ES-I3 (cell line): ENCODE measurements around the gene EML4.

ENCODE experiments used
- H3K36me3 ChIP-seq: 2 replicates; pipeline ENCODE4 v1.6.1; 2013; ENCODE audit warnings: mild to moderate bottlenecking, low read length, control low read depth, moderate library complexity; ENCODE audit not compliant: insufficient read depth
- H3K4me1 ChIP-seq: 2 replicates; pipeline ENCODE4 v1.6.1; 2013; ENCODE audit warnings: mild to moderate bottlenecking, control low read depth, low read length; ENCODE audit not compliant: insufficient read depth
- H3K9ac ChIP-seq: 2 replicates; pipeline ENCODE4 v1.6.1; 2013; ENCODE audit warnings: low read depth, mild to moderate bottlenecking, low read length, moderate library complexity
- H3K9me3 ChIP-seq: 2 replicates; pipeline ENCODE4 v1.6.1; 2013; ENCODE audit warnings: mild to moderate bottlenecking, low read length, moderate library complexity; ENCODE audit not compliant: control insufficient read depth, insufficient read depth

Gene EML4

DNA sequence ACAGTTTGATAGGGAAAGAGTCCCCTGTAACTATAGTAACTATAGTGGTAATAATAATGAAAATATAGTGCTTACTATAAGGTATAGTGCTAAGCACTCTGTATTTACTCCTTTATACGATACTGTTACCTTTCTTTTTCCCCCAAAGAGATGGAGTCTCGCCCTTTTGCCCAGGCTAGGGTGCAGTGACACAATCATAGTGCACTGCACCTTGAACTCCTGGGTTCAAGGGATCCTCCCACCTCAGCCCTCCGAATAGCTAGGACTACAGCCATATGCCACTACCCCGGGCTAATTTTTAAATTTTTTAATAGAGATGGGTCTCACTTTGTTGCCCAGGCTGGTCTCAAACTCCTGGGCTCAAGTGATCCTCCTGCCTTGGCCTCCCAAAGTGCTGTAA, 34.6 kb downstream of the EML4 start:
- no peaks in the 10 kb centered on the region for H3K9me3 ChIP-seq
- H3K36me3 ChIP-seq = no peaks in the 10 kb centered on the region; the same call in 1 of the 2 replicates
- H3K9ac ChIP-seq = no peak overlapping the region
- peaks cover 5% of the 10 kb centered on the region for H3K4me1 ChIP-seq

DNA sequence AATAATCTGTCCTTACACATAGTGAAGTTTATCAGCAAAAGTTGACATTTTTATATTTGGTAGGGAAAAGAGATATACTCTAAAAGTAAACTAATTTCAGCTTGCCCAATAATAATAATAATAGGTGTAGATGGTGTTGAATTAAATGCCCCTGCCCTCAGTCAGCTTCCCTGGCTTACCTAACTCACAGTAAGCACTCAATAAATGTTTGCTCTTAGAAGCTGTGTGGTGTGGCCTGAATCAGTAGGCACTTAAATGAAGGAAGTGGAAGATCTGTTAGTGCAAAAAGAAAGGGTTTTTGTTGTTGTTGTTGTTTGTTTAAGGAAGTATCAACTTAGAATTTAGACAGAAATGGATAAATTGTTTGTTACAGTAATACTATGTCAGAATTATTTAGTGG, 36.2 kb downstream of the EML4 start:
- Histone ChIP-seq H3K9me3 (no peaks in the 10 kb centered on the region), H3K36me3 (no peaks in the 10 kb centered on the region), H3K4me1 (peaks cover 3% of the 10 kb centered on the region), H3K9ac (no peak overlapping the region)

DNA sequence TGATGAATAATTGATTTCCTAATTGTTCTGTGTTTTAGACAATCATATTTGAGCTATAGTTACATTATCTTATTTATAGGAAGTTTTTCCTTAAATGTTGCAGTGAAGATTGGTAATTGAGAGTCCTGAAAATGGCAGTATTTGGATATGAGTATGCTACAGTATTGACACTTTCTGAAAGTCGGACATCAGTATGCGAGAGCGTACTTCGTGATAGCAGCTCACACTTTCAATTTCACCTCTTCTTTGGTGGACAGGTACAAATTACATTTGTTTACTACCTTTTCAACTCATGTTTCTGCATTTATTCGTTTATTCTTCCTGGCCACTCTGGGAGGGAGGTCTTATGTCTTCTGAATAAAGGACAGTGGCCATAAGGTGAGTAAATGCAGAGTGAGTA, 38.7 kb downstream of the EML4 start:
- no peaks in the 10 kb centered on the region for H3K9me3 ChIP-seq
- no peaks in the 10 kb centered on the region for H3K36me3 ChIP-seq
- no peaks in the 10 kb centered on the region for H3K4me1 ChIP-seq
- H3K9ac ChIP-seq = no peak overlapping the region

DNA sequence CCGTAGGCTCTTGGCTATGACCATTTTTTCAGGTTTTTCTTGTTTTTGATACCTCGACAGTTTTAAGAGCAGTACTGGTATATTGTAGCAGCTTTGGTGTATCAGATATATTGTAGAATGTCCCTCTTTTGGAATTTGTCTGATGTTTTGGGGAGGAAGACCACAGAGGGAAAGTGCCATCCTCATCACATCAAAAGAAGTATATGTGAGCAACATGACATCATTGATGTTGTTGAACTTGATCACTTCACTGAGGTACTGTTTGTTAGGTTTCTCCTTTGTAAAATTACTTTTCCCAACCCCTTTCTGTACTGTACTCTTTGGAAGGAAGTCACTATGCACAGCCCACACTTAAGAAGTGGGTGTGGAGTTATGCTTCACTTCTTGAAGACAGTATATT, 41.0 kb downstream of the EML4 start:
- Histone ChIP-seq H3K9me3 (no peaks in the 10 kb centered on the region), H3K36me3 (no peaks in the 10 kb centered on the region), H3K9ac (no peak overlapping the region), H3K4me1 (no peaks in the 10 kb centered on the region)

DNA sequence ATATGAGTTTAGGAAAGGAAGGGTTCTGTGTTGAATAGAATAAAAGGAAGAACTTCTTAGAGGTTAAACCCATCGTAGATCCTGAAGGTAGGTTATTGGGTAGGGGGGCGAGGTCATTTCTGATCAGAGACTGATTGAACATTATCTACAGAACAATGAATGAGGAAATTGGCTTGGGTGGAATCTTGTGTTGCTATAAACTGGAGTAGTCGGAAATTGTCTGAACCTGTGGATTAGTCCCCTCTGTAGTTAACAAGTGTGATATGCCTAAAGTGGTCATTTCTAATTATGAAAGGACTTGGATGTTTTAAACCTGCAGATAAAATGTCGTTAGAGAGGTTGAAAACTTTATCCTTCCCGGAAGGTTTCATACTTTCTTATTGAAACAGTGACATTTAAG, 42.1 kb downstream of the EML4 start:
- no peaks in the 10 kb centered on the region for H3K4me1 ChIP-seq
- no peaks in the 10 kb centered on the region for H3K36me3 ChIP-seq
- no peaks in the 10 kb centered on the region for H3K9me3 ChIP-seq
- no peak overlapping the region for H3K9ac ChIP-seq

DNA sequence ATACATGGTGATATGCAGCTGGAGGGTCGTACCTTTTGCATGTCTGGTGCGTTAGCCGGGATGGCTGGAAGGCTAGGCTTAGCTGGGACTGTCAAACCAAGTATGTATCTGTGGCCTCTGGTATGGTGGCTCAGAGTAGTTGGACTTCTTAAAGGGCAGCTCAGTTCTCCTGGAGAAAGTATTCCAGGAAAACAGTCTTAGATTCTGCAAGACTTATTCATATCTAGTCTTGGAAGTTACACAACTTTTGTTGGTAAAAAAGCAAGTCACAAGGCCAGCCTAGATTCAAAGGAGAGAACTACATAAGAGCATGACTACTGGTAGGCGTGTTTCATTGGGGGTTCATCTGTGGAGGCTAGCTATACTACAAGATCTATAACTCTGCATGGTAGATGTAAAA, 45.5 kb downstream of the EML4 start:
- Histone ChIP-seq H3K4me1 (no peaks in the 10 kb centered on the region), H3K9me3 (no peaks in the 10 kb centered on the region), H3K9ac (no peak overlapping the region), H3K36me3 (no peaks in the 10 kb centered on the region)

DNA sequence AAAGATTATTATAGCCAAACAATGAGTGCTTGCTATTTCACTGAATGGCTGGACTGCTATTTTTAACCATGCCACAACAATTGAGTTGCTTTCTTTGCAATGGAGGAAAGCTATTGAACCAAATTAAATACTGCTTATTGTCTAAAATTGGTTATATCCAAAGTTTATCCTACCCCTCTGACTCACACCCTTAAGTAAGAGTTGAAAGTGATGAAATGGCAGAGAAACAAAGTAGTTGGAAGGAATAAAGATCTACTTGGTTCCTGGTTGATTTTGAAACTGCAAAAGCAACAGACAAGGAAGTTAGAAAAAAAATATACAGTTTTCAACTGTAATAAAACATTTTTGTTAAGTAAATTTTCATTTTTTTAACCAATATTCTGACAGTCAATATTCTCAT, 47.5 kb downstream of the EML4 start:
- no peak overlapping the region for H3K9ac ChIP-seq
- H3K9me3 ChIP-seq = no peaks in the 10 kb centered on the region
- H3K36me3 ChIP-seq = no peaks in the 10 kb centered on the region
- H3K4me1 ChIP-seq = no peaks in the 10 kb centered on the region

DNA sequence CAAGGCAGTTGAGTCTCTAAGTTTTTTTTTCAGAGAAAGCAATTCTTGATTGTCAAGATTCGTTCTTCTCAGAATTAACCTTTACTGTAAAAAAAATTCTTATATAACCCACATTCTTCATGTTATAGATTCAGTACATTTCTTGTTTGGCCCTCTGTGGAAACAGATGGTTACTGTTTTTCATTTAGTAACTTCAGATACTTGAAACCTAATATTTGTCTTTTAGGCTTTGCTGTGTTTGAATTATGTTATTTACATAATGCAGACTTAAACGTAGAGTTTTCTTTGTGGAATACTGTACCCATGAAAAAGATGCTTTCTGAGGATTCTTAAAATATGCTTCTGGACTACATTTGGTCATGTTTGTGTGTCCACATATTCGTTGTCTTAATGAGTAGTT, 48.2 kb downstream of the EML4 start:
- H3K36me3 ChIP-seq = no peaks in the 10 kb centered on the region
- no peak overlapping the region for H3K9ac ChIP-seq
- no peaks in the 10 kb centered on the region for H3K9me3 ChIP-seq
- H3K4me1 ChIP-seq = no peaks in the 10 kb centered on the region

DNA sequence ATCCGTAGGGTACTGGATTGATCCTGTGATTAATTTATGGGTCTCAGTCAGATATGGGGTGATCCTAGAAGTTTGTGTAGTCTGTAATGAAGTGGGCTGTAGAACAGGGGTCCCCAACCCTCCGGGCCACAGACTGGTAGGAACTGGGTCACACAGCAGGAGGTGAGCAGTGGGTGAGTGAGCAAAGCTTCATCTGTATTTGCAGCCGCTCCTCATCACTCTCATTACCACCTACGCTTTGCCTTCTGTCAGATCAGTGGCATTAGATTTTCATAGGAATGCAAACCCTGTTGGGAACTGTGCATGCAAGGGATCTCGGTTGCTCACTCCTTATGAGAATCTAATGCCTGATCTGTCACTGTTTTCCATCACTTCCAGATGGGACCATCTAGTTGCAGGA, 48.8 kb downstream of the EML4 start:
- no peaks in the 10 kb centered on the region for H3K9me3 ChIP-seq
- no peak overlapping the region for H3K9ac ChIP-seq
- H3K4me1 ChIP-seq = no peaks in the 10 kb centered on the region
- no peaks in the 10 kb centered on the region for H3K36me3 ChIP-seq

DNA sequence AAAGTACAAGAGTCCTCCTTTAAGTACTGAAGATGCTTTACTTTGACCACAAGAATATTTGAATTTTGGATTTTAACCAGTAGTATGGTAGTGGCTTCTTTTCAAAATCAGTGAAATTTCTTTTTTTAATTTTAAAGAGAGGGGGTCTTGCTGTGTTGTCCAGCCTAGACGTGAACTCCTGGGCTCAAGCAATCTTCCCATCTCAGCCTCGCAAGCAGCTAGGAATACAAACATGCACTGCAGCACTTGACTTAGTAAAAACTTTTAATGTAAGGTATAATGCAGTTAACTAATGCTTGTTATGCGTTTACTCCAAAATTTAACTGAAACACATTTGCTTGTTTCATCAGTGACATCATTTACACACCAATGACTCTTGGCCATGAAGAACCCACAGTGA, 49.6 kb downstream of the EML4 start:
- no peaks in the 10 kb centered on the region for H3K9me3 ChIP-seq
- H3K4me1 ChIP-seq = no peaks in the 10 kb centered on the region
- H3K9ac ChIP-seq = no peak overlapping the region
- H3K36me3 ChIP-seq = no peaks in the 10 kb centered on the region

DNA sequence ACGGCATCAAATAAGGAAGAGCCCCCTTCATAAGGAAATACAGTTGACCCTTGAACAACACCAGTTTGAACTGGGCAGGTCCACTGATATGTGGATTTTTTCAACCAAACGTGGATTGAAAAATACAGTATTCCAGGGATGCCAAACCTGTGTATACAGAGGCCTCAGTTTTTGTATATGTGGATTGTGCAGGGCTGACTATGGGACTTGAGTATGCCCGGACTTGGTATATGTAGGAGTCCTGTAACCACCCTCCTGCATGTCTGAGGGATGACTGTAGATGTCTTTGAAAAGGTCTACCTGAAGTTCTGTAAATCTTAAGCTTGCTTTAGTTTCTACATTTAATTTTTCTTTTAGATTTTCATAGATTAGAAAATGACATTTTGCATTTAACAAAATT, 50.0 kb downstream of the EML4 start:
- Histone ChIP-seq H3K36me3 (no peaks in the 10 kb centered on the region), H3K4me1 (no peaks in the 10 kb centered on the region), H3K9me3 (no peaks in the 10 kb centered on the region), H3K9ac (no peak overlapping the region)

DNA sequence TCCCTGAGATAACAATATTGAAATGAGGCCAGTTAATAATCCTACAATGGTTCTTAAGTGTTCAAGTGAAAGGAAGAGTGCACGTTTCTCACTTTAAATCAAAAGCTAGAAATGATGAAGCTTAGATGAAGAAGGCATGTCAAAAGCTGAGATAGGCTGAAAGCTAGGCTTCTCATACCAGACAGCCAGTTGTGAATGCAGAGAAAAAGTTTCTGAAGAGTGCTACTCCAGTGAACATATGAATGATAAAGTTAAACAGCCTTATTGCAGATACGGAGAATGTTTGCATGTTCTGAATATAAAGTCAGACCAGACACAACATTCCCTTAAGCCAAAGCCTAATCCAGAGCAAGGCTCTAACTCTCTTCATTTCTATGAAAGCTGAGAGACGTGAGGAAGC, 51.4 kb downstream of the EML4 start:
- Histone ChIP-seq H3K9me3 (no peaks in the 10 kb centered on the region), H3K4me1 (no peaks in the 10 kb centered on the region), H3K36me3 (no peaks in the 10 kb centered on the region), H3K9ac (no peak overlapping the region)

DNA sequence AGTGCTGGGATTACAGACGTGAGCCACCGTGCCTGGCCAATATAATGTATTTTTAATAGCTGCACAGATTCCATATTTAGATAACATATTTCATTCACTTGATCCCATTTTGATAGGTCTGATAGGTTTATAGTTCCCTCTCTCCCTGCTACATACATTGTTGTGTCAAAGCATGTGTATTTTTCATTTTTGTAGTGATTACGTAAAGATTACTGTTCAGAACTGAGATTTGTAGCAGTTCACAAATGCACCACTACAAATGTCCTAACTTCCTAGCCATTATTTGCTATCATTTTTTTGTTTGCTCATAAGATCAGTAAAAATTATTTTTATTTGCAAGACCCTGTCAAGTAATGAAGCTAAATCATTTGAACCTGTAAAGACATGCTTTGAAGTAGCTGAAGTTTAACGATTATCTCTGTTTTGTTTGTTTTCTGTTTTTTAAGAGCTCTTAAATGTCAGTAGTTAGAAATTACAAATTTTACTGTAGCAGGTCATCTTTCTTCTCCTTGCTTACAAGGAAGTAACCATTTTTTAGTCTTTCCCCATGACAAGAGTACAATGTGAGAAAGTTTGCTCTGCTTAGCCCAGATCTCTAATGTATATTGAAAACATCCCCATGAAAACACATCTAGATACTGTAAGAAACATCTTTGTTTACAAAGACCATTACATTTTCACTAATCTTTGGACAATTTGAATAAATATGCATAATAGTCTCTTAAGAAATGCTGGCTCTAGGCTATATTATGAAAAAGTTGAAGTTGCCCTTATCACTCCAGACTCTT, 54.1 kb downstream of the EML4 start:
- no peak overlapping the region for H3K9ac ChIP-seq
- H3K4me1 ChIP-seq = no peaks in the 10 kb centered on the region
- H3K9me3 ChIP-seq = no peaks in the 10 kb centered on the region
- no peaks in the 10 kb centered on the region for H3K36me3 ChIP-seq

DNA sequence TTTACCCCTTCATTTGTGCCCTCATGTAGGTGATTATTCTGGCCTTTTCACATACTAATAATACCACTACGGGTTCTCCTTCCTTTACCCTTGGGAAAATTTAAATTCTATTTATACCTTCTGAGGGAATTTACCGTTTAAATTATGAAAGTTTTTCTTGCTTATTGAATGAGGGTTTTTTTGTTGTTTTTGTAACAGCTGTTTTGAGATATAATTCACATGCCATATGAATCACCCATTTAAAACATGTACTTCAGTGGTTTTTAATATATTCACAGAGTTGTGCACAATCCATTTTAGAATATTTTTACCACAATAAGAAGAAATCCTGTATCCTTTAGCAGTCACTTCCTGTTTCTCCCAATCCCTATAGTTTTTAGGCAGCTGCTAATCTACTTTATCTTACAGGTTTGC, 54.7 kb downstream of the EML4 start:
- Histone ChIP-seq H3K4me1 (no peaks in the 10 kb centered on the region), H3K9ac (no peak overlapping the region), H3K36me3 (no peaks in the 10 kb centered on the region), H3K9me3 (no peaks in the 10 kb centered on the region)

DNA sequence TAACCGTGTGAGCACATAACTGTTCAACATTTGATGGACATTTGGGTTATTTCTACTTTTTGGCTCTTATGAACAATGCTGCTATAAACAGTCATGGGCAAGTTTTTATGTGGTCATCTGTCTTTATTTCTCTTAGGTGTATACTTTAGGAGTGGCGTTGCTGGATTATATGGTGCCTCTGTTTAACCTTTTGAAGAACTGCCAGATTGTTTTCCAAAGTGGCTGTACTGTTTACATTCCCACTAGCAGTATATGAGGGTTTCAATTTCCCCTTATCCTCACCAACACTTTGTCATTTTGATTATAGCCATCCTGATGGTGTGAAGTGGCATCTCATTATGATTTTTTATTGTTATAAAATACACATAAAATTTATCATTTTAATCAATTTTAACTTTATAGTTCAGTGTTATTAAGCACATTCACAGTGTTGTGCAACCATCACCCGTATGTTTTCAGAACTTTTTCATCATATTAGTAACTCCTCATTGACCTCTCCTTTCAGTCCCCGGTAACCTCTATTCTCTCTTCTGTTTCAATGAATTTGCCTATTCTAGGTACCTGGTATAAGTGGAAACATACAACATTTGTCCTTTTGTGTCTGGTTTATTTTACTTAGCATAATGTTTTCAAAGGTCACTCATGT, 55.4 kb downstream of the EML4 start:
- Histone ChIP-seq H3K4me1 (no peaks in the 10 kb centered on the region), H3K9me3 (no peaks in the 10 kb centered on the region), H3K36me3 (no peaks in the 10 kb centered on the region), H3K9ac (no peak overlapping the region)
